ENCODE results near the gene ZNF80.

ZNF80 gene

DNA sequence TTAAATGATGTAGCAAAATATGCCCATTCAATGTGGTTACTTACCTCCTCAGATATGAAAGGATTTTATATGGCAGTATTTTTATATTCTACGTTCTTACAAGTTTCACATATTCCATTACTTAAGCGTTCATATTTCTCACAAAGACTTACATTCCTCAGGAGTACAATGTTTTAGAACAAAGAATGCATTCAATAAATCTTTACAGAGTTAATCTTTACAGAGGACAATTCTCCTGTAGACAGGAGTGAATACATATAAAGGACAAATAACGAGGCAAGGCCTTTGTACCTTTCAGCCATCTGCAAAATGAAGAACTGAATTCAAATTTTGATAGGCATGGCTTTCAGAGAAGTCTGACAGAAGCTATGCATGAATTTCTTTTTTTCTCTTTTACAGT is 1.9 kb downstream of the ZNF80 start:
- TF ChIP-seq EZH2phosphoT487 (IDR thresholded peaks at IDR 0.05; ENCODE audit: low read length) = no peak
- TF ChIP-seq, protein P1, sequence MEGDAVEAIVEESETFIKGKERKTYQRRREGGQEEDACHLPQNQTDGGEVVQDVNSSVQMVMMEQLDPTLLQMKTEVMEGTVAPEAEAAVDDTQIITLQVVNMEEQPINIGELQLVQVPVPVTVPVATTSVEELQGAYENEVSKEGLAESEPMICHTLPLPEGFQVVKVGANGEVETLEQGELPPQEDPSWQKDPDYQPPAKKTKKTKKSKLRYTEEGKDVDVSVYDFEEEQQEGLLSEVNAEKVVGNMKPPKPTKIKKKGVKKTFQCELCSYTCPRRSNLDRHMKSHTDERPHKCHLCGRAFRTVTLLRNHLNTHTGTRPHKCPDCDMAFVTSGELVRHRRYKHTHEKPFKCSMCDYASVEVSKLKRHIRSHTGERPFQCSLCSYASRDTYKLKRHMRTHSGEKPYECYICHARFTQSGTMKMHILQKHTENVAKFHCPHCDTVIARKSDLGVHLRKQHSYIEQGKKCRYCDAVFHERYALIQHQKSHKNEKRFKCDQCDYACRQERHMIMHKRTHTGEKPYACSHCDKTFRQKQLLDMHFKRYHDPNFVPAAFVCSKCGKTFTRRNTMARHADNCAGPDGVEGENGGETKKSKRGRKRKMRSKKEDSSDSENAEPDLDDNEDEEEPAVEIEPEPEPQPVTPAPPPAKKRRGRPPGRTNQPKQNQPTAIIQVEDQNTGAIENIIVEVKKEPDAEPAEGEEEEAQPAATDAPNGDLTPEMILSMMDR (IDR thresholded peaks at IDR 0.05; ENCODE audit: low read length) = no peak
- TF ChIP-seq EZH2 (optimal IDR thresholded peaks at IDR 0.05; ENCODE audit: low read depth, low read length) = no peak
- no peaks in the 10 kb centered on the region for H3K27me3 ChIP-seq (replicated peaks; ENCODE audit: insufficient read depth, low read length)
- DNase-seq = no peak
- no peaks in the 10 kb centered on the region for H4K20me1 ChIP-seq (ENCODE audit: insufficient read depth, low read length)
- no peaks in the 10 kb centered on the region for H3K4me1 ChIP-seq (ENCODE audit: low read length)
- no peaks in the 10 kb centered on the region for H3K79me2 ChIP-seq (ENCODE audit: low read length)
- no peak overlapping the region for H3K27ac ChIP-seq (ENCODE audit: low read length)
- no peaks in the 10 kb centered on the region for H3K9me3 ChIP-seq (replicated peaks; ENCODE audit: insufficient read depth, low read length)
- no peaks in the 10 kb centered on the region for H3F3A ChIP-seq (ENCODE audit: insufficient read depth, low read length)
- no peak overlapping the region for H3K9ac ChIP-seq (ENCODE audit: low read length)
- no peak overlapping the region for H2AFZ ChIP-seq (ENCODE audit: low read length)
- H3K4me2 ChIP-seq (ENCODE audit: low read depth, low read length) = no peak overlapping the region
- H3K36me3 ChIP-seq (replicated peaks; ENCODE audit: insufficient read depth, low read length) = no peaks in the 10 kb centered on the region
- H3K4me3 ChIP-seq (ENCODE audit: low read length) = no peak overlapping the region
- no peaks in the 10 kb centered on the region for H3K9me2 ChIP-seq (replicated peaks; ENCODE audit: insufficient read depth, low read length)

DNA sequence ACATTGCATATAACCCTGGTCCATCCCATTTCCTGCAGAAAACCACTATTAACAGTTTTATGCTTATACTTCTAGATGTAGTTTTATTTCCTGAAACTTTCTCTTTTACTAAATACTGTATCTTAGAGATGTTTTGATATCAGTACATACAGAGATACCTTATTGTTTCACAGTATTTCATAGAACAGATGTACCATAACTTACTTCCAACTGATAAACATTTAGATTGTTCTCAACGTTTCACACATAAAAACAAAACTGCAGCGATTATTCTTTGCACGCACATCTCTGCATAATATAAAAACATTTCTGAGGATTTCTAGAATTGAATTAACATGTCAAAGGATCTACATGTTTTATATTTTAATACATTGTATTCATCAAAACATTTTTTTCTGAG is 2.6 kb downstream of the ZNF80 start:
- H3K4me2 ChIP-seq (ENCODE audit: low read depth, low read length) = no peak overlapping the region
- H3K4me3 ChIP-seq (ENCODE audit: low read length) = no peak overlapping the region
- no peaks in the 10 kb centered on the region for H4K20me1 ChIP-seq (ENCODE audit: insufficient read depth, low read length)
- no peaks in the 10 kb centered on the region for H3K27me3 ChIP-seq (replicated peaks; ENCODE audit: insufficient read depth, low read length)
- no peaks in the 10 kb centered on the region for H3K9me2 ChIP-seq (replicated peaks; ENCODE audit: insufficient read depth, low read length)
- no peaks in the 10 kb centered on the region for H3K36me3 ChIP-seq (replicated peaks; ENCODE audit: insufficient read depth, low read length)
- no peaks in the 10 kb centered on the region for H3F3A ChIP-seq (ENCODE audit: insufficient read depth, low read length)
- no peaks in the 10 kb centered on the region for H3K79me2 ChIP-seq (ENCODE audit: low read length)
- H2AFZ ChIP-seq (ENCODE audit: low read length) = no peak overlapping the region
- H3K9ac ChIP-seq (ENCODE audit: low read length) = no peak overlapping the region
- no peaks in the 10 kb centered on the region for H3K4me1 ChIP-seq (ENCODE audit: low read length)
- H3K9me3 ChIP-seq (replicated peaks; ENCODE audit: insufficient read depth, low read length) = no peaks in the 10 kb centered on the region
- H3K27ac ChIP-seq (ENCODE audit: low read length) = no peak overlapping the region
- DNase-seq = no peak
- TF ChIP-seq, protein P1 (IDR thresholded peaks at IDR 0.05; ENCODE audit: low read length) = no peak
- TF ChIP-seq EZH2 (optimal IDR thresholded peaks at IDR 0.05; ENCODE audit: low read depth, low read length) (no peak), EZH2phosphoT487 (IDR thresholded peaks at IDR 0.05; ENCODE audit: low read length) (no peak)

DNA sequence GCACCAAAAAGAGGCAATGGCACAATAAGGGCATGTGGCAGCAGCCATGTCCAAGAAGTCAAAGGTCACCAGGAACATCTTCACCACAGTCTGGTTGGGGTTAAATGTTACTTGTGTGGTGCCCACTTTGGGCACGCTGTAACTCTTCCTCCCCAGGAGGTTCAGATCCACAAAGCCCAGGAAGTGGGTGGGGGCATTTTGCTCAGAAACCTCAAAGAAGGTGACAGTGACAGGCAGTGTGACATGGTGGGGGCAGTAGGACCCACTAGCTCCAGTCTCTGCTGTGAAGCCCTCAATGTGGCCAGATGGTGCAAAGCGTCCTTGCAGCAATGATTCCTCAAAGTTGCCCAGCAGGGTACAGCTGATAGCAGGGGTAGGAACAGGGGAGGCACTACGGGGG is 5.8 kb downstream of the ZNF80 start:
- Histone ChIP-seq H3K9ac (ENCODE audit: low read length) (no peak overlapping the region), H3F3A (ENCODE audit: insufficient read depth, low read length) (no peaks in the 10 kb centered on the region), H3K36me3 (replicated peaks; ENCODE audit: insufficient read depth, low read length) (no peaks in the 10 kb centered on the region), H2AFZ (ENCODE audit: low read length) (no peak overlapping the region), H3K79me2 (ENCODE audit: low read length) (no peaks in the 10 kb centered on the region), H4K20me1 (ENCODE audit: insufficient read depth, low read length) (no peaks in the 10 kb centered on the region), H3K9me3 (replicated peaks; ENCODE audit: insufficient read depth, low read length) (no peaks in the 10 kb centered on the region), H3K9me2 (replicated peaks; ENCODE audit: insufficient read depth, low read length) (no peaks in the 10 kb centered on the region), H3K4me3 (ENCODE audit: low read length) (no peak overlapping the region), H3K27me3 (replicated peaks; ENCODE audit: insufficient read depth, low read length) (no peaks in the 10 kb centered on the region), H3K4me1 (ENCODE audit: low read length) (no peaks in the 10 kb centered on the region), H3K4me2 (ENCODE audit: low read depth, low read length) (no peak overlapping the region), H3K27ac (ENCODE audit: low read length) (no peak overlapping the region)
- no peak for DNase-seq
- no peak for TF ChIP-seq EZH2 (optimal IDR thresholded peaks at IDR 0.05; ENCODE audit: low read depth, low read length)
- no peak for TF ChIP-seq EZH2phosphoT487 (IDR thresholded peaks at IDR 0.05; ENCODE audit: low read length)
- TF ChIP-seq, protein P1 (IDR thresholded peaks at IDR 0.05; ENCODE audit: low read length) = no peak

All from MM.1S (cell line).